GM12873 (cell line): ENCODE data around the gene IRGQ.

Experiments
- CTCF ChIP-seq: IDR thresholded peaks from 2 replicates; pipeline ENCODE4 v1.5.1; 2012; ENCODE audit warnings: low read depth, mild to moderate bottlenecking, moderate library complexity, low read length, control low read depth; ENCODE audit not compliant: insufficient read depth; ENCODE audit errors: missing control alignments

IRGQ gene

GRCh38 chr19:43623889-43624670, 28.1 kb upstream of the IRGQ start:
- TF ChIP-seq CTCF = no peak

DNA sequence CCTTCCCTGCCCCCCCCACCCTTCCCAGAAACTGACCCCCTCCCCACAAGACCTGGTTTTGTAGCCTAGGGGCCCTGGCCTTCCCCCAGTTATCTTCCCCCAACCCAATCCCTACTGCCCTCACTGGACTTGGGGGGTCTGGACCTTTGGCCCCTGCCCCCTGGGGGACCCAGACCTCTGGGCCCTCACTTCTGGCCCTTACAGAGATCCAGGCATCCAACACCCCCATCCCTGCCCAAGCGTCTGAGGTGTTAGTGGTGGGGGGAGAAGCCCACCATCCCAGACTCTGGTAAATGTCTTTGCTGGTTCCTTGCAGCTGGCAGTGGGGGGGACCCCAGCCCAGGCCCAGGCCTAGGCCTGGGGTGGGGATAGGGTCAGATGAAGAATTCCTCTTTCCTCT, 27.0 kb upstream of the IRGQ start:
- TF ChIP-seq CTCF = no peak

DNA sequence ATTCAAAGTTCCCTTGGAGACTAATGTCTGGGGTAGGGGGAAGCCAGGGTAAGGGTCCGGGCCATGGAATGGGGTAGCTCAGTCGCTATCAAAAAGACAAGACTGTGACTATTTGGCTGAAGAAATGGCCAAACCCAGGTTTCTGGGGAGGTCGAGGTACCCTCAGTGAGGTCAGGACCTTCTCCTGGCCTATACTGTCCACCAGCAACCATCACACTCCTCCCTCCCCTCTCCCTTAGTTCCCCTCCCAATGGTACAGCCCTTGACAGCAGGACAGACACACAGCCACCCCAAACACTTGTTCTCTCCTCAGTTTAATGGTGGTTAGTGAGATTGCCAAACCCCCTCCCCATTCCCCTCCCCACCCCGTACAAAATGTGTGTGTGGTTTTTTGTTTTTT, 26.1 kb upstream of the IRGQ start:
- no peak for TF ChIP-seq CTCF

DNA sequence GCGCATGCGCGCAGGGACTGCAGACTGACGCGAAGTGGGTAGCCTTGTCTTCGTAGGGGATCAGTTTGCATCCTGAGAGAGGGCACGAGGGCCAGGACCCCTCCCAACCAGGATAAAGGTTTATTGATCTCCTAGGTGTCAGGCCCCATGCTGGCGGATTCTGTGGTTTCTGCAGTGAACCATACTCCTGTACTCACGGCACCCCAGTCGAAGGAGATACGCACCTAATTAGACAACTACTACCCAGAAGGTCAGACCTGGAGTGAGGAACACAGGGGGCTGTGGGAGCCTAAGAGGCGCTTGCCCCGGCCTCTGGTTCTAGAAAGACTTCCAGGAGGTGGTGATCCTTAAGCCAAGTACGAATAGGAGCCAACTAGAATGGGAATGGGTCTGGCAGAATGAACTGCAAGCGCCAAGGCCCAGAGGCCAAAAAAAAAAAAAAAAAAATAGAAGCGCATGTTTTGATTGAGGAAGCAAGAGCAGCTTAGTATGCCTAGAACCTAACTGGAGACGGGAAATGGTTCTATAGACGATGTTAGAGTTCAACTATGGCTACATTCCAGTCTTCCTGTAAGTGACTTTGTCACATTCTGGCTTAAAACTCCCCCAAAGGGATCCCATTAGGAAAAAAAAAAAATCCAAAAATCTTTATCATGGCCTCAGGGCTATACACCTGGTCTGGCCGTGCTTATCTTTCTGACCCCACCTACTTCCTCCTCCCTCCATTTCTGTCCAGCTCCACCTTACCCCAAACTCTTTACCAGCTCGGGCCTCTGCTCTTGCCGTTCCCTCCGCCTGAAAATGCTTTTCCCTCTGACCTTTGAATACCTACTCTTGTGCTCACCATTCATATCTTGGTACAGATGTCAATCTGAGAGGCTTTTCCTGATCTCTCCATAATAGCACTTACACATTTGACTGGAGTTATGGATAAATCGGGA, 24.4 kb upstream of the IRGQ start:
- TF ChIP-seq CTCF = no peak

GRCh38 chr19:43619262-43620060, 23.5 kb upstream of the IRGQ start, which contains the start of gene ZNF428:
TSS of gene ZNF428 (minus strand) at chr19:43619629. CDS start at chr19:43614304, 5,325 bp downstream.
- TF ChIP-seq CTCF = no peak

GRCh38 chr19:43618921-43619261, 23.0 kb upstream of the IRGQ start:
- TF ChIP-seq CTCF = no peak
